Stimulated activated CD4-positive, alpha-beta T cell treated with anti-CD3 and anti-CD28 coated beads, Interleukin-1b, Interleukin-23, amount 100 ng/mL, for 1 hour (primary cell): ENCODE measurements around the gene PRKG1.
"Not testable (repeated sequence)": the region's sequence is repeated elsewhere in the genome, so short reads cannot be mapped to it uniquely, and the experiment has no call there.

Source experiments
- DNase-seq, 2 donors: peaks; one replicate each; pipeline ENCODE4 v3.0.0-alpha.2; 2020; ENCODE audit warnings: low read depth in 2 of 2

The PRKG1 gene

DNA sequence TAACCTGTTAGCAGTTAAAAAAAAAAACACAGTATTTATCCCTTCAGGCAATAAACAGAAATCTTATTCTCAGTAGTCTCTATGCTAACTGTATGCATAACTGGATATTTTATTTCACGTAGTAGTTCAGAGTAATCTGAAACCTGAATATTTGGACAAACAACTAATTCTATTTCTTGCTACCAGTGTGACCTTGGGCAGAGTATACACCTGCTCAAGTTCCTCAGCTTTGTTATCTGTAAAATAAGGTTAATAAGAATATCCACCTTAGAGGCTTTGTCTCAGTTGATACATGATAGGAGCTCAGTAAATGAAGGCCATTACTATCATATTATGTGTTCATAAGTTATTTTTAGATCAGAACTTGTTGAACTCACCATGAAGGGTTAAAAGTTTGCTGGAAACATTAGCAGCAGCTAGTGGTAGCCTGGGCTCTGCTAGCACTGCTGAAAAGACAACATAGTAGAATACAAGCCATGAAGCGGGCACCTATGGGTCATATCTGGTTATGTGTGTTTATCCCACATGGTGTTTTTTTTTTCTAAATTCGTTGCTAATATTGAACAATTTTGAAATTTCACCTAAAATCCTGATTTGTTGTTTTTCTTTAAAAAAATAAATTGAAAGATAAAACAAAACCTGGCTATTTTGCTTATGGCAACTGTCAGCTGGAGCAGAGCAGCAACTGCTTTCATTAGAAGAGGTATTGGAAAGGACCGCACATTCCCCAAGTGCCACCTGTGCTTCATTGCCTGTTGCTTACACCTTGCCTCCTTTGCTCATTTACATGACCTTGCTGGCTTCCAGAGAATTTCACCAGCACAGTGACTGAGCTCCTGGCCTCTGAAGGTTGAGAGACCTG is 303.0 kb downstream of the PRKG1 start:
- DNase-seq = no peak

DNA sequence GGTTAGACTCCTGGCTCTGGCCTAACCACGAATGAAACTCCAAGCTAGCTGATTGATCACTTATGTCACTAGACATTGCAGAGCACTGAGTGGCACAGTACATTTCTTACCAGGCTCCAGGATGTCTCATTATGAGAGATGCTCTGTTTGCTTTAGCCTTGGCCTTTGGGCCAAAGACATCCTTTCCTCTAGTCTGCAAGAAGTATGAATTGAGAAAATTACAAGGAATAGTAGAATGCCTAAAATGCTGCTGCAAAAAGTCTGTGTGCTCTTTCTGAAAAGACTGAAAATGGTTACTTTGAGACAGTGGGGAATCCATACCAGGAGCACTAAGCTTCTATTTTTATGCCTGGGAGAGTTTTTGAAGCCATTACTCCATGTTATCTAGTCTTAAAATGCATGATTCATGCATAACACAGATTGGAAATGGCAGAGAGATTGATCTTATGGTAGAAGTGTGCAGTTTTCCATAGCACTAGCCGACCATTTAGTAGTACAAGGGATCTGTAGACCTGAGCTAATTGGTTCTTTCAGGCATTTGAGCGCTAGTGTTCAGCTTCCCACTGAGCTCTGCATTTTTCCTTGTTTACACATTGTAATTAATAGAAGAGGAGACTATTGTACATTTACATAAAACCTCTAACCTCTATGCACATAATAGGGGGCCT is 303.8 kb downstream of the PRKG1 start:
- DNase-seq = no peak

DNA sequence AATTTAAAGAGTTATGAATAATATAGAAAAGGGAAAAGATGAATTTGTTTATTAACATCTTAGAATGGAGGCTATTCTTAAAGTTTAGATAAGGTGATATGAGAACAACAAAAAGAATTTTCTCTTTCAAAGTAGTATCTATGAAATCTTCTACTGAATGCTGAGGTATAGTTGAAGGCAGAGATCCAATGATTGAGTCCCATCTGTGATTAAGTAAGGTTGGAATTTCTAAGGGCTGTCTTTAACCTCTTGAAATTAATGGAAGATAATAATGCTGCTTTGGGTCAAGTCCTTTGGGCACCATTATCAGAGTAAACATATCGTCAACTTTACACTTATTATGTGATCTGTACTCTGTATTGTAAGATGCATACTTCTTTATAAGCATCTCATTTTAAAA is 307.9 kb downstream of the PRKG1 start:
- DNase-seq = no peak

DNA sequence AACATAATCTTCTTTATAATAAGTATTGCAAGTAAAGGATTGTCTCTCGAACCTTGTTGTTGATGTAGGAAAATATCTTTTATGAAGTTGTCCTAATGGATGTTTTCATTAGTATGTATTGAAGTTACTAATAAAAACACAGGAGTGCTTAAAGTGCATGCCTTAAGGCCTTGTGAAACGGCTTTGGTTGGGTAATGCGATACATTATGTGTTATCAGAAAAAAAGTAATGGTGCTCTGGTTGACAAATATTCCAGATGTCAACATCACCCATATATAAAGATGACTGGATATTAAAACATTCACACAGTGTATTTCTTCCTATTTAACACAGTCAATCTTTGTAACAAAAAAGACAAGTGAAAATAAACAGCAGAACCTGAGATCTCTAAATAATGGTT is 310.7 kb downstream of the PRKG1 start:
- DNase-seq = no peak

DNA sequence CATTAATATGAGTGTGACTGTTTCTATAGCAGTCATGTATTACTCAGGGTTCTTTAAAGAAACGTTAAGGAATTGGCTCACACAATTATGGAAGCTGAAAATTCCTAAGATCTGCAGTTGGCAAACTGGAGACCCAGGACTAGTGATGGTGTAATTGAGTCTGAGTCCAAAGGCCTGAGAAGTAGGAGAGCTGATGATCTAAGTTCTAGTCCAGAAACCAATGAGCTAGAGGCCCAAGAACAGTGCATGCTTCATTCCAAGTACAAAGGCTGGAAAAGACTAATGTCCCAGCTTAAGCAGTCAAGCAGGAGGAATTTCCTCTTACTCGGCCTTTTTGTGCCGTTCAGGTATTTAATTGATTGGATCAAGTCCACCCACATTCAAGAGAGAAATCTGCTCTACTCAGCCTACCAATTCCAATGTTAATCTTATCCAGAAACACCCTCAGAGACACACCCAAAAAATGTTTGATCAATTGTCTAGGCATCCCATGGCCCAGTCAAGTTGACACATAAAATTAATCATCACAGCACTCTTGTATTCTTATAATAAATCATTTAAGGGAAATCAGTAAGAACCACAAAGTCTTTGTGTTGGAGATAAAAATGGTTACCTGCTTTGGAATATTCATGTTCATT is 312.1 kb downstream of the PRKG1 start:
- no peak for DNase-seq

DNA sequence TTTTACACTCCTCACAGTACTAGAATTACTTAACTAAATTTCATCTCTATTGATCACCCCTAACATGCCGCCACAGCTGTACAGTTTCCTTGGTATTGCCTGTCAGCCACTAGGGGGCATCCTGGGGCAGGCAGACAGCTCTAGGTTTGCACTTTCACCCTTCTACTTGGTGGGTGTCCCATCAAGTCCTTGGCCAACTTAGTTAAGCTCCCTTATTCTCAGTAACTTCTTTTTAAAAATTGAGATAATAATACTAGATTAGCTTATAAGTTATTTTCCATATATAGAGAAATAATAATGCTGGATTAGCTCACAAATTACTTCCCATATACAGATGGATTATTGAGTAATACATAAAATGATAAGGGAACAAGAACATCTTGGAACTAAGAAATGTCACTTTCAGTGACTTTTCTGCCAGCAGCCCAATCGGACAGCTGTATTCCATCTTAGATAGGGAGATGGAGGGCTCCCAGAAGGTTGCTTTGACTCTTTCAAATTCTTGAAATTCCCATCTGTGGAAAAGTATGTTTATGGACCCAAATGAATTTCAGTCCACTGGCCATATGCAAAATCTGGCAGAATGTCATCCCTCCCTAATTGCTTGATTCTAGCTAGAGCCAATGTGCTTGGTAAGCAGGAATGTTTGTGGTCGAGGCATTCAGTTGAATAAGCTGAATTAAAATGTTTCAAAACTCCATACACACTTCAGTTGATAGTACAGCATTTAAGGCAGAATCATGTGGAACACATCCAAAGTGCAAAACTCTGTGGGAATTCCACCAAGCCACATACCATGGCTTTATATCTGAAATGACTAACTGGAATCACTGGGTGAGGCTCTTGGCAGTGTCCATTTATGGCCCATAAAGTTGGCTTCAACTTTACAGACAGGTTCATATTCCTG is 315.4 kb downstream of the PRKG1 start:
- DNase-seq = no peak

DNA sequence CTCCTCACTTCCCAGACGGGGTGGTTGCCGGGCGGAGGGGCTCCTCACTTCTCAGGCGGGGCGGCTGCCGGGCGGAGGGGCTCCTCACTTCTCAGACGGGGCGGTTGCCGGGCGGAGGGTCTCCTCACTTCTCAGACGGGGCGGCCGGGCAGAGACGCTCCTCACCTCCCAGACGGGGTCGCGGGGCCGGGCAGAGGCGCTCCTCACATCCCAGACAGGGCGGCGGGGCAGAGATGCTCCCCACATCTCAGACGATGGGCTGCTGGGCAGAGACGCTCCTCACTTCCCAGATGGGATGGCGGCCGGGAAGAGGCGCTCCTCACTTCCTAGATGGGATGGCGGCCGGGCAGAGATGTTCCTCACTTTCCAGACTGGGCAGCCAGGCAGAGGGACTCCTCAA is 318.7 kb downstream of the PRKG1 start:
- DNase-seq = not testable (repeated sequence)

DNA sequence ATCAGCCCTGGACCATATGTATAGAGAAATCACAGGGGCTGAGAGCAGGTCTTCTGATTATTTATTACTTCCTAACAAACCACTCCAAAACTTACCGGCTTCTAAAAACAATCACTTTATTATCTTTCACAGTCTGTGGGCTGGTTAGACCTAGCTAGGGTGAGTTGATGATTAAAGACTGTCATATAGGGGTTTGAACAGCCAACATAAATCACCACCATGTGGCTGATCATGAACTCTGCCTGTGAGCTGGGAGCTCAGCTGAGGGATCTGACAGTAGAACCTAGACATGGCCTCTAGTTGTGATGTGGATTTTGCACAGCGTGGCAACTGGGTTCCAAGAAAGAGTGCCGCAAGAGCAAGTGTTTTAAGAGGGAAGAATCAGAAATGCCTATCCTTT is 319.8 kb downstream of the PRKG1 start:
- no peak for DNase-seq

DNA sequence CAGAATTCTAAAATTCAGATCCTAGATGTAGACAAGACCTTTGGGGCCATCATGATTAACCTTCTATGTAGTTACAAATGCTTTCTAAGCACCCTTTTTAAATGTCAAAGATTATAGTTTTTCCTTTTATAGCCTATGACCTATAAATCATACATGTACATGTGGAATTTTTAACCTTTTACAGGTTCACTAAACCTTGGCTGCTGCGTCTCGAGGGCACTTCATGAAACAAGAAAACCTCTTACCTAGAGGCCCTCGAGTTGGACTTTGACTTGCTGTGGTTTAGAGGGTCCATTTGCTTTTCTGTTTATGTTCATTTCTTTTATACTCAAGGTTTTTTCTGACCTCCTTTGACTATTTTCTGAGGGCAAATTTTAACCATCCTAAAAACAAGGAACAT is 323.0 kb downstream of the PRKG1 start:
- no peak for DNase-seq

DNA sequence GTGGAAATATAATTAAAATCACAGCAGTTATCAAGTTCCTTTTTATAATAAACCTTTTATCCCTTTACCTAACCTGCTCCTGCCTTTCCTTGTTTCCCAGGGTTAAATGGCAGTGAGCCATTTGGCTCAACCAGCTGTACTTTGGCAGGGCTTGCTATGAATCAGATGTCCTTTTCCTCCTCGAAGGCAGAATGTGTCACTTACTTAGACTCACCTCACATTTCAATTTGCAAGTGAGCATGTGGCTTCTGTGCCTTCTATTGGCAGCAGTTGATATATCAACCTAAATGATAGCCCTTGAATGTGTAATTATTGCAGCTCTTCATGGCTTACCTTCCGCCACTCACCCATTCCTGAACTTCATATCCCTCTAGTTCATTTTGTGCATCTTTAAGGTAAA is 323.4 kb downstream of the PRKG1 start:
- no peak for DNase-seq

DNA sequence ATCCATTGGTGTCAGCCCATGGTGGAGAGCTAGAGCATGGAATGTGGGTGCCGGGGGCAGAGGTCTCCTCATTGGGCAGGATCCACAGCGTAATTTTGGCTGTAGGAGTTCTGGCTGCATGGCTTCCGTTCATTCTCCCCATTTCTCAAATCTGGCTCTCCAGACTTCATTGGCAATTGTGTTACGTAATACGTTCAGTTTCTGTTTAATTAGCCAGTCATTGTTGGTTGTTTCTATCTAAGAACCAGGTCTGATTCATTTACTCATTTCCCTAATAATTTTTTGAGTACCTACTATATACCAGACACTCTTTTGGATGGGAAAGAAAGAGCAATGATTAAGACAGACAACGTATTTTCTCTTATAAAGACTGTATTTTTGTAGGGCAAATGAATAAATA is 325.6 kb downstream of the PRKG1 start:
- no peak for DNase-seq

DNA sequence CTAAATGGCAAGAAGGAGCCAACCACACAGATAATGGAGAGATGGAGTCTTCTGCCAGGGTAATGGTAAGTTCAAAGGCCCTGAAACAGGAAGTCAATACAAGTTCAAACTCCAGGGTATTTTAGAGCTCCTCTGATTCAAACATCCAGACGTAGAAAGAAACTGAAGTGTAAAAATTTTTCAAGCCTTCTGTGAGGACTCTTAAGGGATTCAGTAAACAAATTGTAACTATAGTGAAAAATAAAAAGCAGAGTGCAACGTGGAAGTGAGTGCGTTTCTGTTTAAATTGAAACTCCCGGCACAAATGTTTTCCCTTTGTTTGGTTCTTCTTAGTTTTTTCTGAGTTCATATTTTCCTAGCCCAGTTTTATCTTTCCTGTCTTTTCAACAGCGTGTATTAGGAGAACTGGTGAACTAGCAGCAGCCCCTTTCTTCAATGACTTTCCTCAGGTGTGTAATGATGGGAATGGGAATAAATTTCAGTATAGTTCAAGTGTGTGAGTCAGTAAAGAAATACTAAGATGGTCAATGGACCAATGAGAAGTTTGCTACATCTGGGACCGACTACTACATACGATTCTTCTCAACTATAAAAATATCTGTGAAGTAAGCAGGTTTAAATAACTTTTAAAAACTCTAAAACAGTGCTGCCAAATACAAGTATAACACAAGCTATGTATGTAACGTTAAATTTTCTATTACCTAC is 326.3 kb downstream of the PRKG1 start:
- no peak for DNase-seq

DNA sequence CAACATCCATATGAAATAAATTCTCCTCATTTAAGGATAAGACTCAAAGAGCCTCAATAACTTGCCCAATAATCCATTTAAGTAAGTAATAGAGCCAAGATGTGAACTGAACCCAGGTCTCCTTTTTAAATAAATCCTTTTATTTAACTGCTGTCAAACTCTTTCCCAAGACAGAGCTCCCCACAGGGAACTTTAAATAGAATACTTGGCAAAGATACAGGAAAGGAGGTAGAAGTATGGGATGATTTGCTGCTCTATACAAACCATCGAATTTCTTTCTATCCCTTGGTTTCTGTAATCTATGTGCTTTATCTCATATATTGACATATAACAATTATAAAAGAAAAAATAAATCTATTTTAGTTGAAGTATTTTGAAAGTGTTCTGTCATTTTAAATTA is 329.2 kb downstream of the PRKG1 start:
- DNase-seq = no peak

DNA sequence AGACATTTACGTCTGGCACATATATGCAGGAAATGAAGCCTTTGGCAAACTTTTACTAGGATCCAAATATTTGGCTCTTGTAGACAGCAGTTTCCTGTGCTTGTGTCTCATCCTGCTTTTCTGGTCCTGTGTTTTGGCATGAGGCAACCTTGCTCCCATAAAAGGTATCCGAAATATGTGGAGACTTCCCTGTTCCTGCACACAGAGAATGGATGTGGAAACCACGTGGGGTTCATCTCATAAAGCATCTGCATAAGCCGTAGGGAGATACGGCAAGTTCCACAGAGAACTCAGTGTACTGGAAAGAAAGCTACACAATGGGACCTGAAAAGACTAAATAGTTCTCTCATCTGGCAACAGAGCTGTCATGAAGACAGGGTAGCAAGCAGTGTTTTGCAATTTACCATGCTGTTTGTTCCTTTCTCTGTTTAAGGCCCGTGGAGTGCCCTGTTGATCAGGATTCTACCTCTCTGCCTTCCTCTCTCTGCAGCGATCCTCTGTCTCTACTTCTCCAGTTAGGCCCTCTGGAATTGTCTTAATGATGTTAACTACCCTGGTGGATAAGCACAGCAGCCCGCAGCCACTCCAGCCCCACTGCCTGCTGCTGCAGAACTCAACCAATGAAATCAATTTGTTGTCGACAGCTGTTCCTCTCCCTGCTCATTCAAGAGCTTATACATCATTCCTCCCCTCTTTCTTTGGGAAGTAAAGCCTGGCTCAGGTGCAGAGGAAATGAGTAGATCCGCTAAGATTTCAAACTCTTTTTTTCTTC is 331.5 kb downstream of the PRKG1 start:
- DNase-seq = no peak

DNA sequence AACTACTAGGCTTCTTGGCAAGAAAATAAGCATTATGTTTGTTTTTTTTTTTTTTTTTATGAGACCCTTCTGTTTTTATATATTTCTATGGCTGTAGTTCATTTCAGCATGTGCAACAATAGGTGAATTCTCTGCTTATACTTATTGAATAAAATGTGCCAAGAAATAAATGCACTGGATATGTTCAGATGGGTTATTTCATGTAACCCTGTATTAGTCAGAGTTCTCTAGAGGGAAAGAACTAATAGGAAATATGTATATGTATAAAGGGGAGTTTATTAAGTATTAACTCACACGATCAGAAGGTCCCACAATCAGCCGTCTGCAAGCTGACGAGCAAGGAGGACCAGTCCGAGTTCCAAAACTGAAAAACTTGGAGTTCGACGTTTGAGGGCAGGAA is 332.3 kb downstream of the PRKG1 start:
- no peak for DNase-seq

DNA sequence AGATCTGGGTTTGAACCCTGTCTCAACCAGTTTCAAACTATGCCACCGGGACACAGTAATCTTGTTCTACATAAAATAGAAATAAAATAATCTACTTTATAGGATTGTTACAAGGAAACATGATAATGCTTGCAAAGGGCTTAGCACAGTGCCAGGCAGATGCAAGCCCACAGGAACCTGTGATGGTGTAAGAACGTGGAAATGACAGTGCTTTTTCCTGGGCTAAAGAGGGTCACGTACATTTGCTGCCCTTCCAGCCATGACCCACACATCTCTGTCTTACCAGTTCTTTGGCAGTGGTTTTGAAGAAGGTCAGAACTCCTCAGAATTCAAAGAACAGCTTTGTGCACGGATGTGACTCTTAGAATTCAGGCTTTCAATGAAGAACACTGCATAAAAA is 342.2 kb downstream of the PRKG1 start:
- no peak for DNase-seq

DNA sequence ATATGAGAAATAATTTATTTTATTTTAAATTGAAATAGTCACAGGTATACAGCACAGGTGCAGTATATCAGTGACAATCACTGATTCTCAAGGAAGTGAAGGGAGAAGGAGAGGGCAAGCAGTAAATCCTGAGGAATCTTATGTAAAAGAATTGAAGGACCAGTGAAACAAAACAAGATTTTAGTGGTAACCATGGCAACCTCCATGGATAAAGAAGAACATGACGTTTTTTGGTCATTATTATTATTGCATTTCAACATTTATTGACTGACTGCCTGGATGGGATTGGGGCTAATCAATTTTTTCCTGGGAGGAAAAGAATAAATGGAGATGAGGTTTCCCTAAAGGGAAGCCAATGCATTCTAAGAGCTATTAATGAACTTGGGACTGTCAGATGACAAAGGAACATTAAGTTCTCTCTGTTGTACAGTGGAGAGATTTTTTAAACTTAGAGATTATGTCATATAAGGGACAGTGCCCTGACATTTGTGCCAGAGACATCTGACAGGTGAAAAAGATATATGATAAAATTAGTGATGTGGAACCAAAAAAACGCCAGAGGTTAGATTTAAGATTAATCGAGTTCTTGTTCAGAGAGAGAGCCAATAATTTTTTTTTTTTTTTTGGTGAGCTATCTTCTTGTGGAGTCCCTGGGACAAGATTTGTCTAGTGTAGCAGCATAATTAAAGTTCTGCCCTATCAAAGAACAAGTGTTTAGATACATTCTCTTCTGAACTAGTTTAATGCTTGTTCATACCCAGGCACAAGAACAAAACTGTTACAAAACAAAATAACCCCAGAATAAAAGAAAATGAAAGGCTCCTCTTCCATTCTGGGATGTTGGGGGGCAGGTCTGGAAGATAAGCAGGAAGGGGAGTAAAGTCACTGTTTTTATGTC is 345.2 kb downstream of the PRKG1 start:
- DNase-seq = no peak

DNA sequence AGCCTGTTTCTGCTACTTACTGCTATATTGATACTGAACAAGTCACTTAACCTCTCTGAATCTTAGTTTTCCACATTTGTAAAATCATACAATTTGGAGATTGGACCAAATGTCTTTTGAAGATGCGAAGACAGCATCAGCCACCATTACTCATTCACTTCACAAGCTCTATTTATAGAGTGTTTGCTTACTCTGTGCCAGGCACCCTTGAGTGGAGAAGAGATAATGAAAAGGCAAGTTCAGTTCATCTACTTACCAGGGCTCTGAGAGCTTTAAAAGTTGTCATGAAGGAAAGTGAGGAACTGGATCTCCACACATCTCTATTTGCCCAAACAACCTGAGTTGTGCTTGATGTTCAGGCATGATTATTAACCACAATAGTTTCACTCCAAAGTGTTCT is 347.6 kb downstream of the PRKG1 start:
- no peak for DNase-seq

DNA sequence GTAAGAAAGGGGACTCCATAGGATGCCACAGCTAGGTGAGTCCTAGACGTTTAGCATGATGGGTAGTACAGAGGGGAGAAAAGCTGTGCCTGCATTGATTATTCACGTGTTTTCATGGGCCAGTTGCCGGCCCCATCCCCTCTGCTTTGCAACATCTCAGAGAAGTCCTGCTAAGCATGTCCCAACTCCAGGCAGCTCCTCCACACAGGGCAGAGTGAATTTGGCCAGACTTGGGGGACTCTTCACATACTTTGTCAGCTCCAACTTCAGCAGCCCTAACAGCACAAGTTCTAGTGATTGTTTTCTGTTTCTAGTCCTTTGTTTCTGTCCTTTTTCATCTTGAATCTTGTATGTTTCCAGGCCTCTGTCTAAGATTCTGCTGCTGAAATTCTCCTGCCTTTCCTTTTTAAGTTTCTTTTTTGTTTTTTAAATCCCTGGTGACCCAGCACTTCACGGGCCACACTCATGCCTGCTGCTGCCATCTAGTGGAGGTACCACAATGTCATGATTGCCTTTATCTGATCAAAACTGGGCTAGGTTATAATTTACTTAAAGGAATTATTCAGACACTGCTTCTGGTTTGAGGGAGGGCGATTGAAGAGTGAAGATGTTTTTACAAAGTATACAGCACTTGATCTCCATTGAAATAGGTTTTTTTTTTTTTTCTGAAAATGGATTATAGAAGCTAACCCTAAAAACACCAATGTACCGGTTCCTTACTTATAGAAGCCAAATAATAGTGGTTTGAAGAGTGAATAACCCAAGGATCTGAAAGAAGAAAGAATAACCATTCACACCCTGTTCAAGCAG is 348.2 kb downstream of the PRKG1 start:
- DNase-seq = no peak
